CD4-positive, alpha-beta T cell treated with Interleukin-6 at 100 ng/mL for 8 hours (primary cell): Measurements from ENCODE around the gene ATXN7L3.
"Not testable (repeated sequence)": the region's sequence is repeated elsewhere in the genome, so short reads cannot be mapped to it uniquely, and the experiment has no call there.

Experiments used
- DNase-seq: peaks from one replicate; pipeline ENCODE4 v3.0.0-alpha.2; 2020; ENCODE audit warnings: mixed read lengths, low spot score

ATXN7L3 gene

DNA sequence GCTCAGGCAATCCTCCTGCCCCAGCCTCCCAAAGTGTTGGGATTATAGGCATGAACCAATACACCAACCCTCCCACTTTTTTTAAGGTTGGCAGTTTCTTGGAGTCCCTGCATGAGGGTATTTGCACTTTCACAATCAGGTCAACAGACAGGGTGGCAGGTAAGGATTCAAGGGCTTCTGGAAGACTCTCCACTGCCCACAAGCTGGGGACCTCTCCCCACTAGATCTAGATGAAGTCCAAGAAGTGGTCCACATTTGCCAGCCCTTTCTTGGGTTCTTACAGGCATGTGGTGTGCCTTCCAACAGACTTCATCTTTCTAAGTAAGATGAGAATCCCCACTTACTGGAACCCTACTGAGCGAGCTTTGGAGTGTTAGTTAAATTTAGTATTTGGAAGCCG lies 25.3 kb downstream of the ATXN7L3 start:
- no peak for DNase-seq

DNA sequence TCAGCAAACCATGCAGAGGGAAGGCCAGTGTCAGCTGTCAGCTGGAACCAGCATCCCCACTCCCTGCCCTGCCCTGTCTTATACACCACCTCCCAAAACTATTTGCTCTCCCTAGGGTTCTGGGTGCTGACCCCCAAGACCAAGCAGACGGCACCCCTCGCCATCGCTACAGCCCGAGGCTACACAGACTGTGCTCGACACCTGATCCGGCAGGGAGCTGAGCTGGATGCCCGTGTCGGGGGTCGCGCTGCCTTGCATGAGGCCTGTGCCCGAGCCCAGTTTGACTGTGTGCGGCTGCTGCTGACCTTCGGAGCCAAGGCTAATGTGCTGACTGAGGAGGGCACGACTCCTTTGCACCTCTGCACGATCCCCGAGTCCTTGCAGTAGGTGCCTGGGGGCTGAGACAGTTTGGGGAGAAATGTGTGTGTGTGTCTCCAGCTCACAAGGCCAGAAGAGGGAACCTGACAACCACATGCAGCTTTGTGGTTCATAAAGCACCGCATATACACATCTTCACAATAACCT lies 27.7 kb downstream of the ATXN7L3 start:
- DNase-seq: no peak

GRCh38 chr17:44170499-44171201 lies 29.0 kb downstream of the ATXN7L3 start, which contains the start of gene ASB16:
TSS of gene ASB16 (plus strand) at chr17:44170704. CDS start at chr17:44170790, 86 bp downstream.
- DNase-seq: no peak

DNA sequence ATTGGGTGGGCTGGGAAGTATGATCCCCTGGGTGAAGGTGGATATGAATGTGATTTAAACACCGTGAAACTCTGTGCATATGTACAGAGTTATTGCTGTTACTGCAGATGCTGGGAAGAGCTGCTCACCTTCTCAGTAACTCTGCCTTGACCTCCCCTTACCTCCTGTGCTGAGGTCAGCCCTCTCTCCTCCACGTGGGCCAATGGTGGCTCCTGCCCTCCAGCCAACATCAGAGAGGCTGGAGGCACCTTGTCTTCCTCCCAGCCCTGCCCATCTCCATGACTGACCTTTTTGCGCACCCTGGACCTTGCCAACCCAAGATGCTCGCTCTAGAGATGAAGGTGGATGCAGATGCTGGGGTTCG lies 29.6 kb downstream of the ATXN7L3 start:
- DNase-seq: no peak

GRCh38 chr17:44167181-44167861 lies 32.4 kb downstream of the ATXN7L3 start:
- no peak for DNase-seq

DNA sequence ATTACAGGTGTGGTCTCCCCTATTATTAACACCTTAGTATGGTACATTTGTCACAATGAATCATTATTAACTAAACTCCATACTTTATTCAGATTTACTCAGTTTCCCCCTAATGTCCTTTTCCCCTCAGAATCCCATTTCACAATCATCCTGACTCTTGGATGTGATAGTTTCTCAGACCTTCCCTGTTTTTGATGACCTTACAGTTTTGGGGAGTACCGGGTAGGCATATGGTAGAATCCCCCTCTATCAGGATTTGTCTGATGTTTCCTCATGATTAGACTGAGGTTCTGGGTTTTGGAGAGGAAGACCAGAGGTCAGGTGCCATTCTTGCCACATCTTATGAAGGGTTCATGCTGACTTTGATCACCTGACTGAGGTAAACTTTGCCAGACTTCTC lies 35.2 kb downstream of the ATXN7L3 start:
- DNase-seq: no peak

DNA sequence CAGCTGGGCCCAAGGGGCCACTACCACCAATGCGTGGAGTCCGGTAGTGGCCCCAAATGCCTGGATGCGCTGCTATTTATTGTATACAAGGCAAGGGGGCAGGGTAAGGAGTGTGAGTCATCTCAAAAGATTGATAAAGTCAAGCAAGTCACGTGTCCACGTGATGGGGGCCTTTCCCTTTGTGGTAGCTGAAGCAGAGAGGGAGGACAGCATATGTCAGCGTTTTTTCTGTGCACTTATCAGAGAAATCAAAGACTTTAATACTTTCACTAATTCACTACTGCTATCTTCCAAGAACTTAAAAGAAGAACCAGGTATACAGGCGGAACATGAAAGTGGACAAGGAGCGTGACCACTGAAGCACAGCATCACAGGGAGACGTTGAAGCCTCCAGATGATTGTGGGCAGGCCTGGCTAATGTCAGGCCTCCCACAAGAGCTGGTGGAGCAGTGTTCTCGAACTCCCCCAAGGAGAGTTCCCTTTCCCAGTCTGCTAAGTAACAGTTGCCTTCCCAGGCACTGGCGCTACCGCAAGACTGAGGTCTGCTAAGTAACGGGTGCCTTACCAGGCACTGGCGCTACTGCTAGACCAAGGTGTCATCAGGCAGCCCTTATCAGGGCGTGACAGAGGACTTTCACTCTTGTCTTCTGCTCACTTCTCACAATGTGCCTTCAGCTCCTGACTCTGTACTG lies 40.0 kb downstream of the ATXN7L3 start:
- DNase-seq: peak; percentile 36

DNA sequence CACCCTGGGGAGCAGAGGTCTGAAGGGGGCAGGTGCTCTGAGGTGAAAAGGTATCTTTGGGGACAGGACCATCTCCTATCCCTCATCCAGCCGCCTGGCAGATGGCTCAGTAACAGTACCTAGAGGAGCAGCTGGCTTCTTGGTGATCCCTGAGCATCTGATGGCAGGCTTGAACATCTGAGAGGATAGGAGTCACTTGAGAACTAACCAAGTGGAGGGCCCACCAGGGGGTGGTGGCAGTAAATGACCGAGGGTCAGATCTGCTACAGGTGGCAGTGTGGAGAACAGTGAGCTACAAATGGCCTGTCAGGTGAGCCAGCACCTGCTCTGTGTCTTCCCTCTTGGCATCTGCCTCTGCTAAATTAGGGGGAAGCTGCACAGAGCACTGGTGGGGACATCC lies 44.2 kb downstream of the ATXN7L3 start:
- no peak for DNase-seq

- no peak for DNase-seq
Measured at GRCh38 chr17:44152875-44153274, 46.8 kb downstream of the ATXN7L3 start.

- DNase-seq: no peak
Measured at GRCh38 chr17:44149750-44150329, 49.8 kb downstream of the ATXN7L3 start.

- DNase-seq: not testable (repeated sequence)
Measured at GRCh38 chr17:44149066-44149465, 50.6 kb downstream of the ATXN7L3 start.

- DNase-seq: no peak
Measured at GRCh38 chr17:44147812-44148211, 51.9 kb downstream of the ATXN7L3 start.

- DNase-seq: no peak
Measured at GRCh38 chr17:44146375-44147346, 53.0 kb downstream of the ATXN7L3 start.

DNA sequence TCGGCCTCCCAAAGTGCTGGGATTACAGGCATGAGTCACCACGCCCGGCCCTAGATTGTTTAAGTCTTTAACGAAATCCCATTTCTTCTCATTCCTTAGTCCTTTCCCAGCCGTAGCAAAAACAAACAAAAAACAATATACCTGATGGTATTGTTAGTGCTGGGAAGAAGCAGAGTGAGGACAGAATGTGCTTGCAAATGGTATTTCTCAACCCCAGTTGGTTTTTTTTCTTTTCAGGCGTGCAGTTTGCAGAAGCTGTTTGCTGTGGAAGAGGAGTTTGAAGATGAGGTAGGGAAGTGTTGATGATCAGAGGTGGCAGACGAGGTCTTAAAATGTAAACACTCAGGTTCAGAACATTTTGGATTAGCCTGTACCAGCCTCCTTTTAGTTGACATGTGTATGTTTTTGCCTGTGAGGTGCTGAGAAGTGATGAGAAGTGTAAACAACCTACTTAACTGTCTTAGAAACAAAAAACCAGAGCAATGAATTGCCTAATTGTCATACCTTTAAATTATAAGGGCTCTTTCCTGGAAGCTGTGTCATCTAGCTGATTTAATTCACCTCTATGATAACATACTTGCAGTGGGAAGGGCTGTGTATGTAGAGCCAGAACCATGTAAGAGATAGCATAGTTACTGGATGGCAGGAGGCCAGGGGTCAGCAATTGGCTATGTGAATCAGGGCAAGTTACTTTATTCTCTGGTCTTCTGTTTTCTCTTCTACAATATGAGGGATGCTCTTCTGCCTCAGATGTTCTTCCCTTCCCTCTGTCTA lies 54.5 kb downstream of the ATXN7L3 start:
- no peak for DNase-seq

DNA sequence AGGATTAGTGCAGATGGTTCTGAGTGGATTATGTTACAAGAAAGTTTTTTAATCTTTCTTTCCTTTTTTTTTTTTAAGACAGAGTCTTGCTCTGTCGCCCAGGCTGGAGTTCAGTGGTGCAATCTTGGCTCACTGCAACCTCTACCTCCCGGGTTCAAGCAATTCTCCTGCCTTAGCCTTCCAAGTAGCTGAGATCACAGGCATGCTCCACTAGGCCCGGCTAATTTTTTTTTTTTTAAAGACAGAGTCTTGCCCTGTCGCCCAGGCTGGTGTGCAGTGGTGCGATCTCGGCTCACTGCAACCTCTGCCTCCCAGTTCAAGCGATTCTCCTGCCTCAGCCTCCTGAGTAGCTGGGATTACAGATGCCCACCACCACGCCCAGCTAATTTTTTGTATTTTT lies 55.8 kb downstream of the ATXN7L3 start:
- DNase-seq: not testable (repeated sequence)
